Cardiac muscle cell (in vitro differentiated cells and primary cell): Measurements from ENCODE around the gene RPN2. TPM values are rescaled to one million over a fixed set of nuclear protein-coding genes. Genes with fewer than 3 reads are reported as not detected.

Experiments used
- DNase-seq, 2 donors: peaks; one replicate each; pipeline versions ENCODE4 v3.0.0 to v3.0.0-alpha.2; 2010 to 2017; ENCODE audit warnings: low read depth in 1 of 2, low spot score in 1 of 2
- H3K27ac ChIP-seq: fragments of 200-600 bp; sonication (generic); 2 replicates; pipeline ENCODE4 v1.5.1; 2016
- H3K27me3 ChIP-seq: fragments of 200-600 bp; sonication (generic); 2 replicates; pipeline ENCODE4 v1.6.0; 2016; ENCODE audit warnings: control low read depth
- H3K36me3 ChIP-seq: fragments of 200-600 bp; sonication (generic); 2 replicates; pipeline ENCODE4 v1.5.1; 2016; ENCODE audit warnings: control low read depth
- H3K4me1 ChIP-seq: fragments of 200-600 bp; sonication (generic); 2 replicates; pipeline ENCODE4 v1.8.1; 2017; ENCODE audit warnings: low read depth, mild to moderate bottlenecking, mixed run types
- H3K4me3 ChIP-seq: fragments of 200-600 bp; sonication (generic); 2 replicates; pipeline ENCODE4 v1.5.1; 2016; ENCODE audit warnings: mild to moderate bottlenecking
- H3K9me3 ChIP-seq: fragments of 200-600 bp; sonication (generic); 2 replicates; pipeline ENCODE4 v1.5.1; 2017; ENCODE audit warnings: low read depth, mild to moderate bottlenecking, control low read depth
- polyA plus RNA-seq: library from polyadenylated mRNA; unstranded; fragments of >200 nt; fragmentation: Nextera tagmentation; extraction: Ambion mirVana; gene quantifications from 2 replicates; pipeline ENCODE4 v1.2.1, GENCODE V29; 2016
- total RNA-seq: library from RNA; depleted of rRNA; stranded (reverse); fragments of >200 nt; gene quantifications from 2 replicates; pipeline ENCODE4 v1.2.3, GENCODE V29; 2016
- TF ChIP-seq, protein P1 (sequence below): IDR thresholded peaks from 2 replicates; pipeline ENCODE4 v1.5.1; 2012; ENCODE audit warnings: low read depth, mild to moderate bottlenecking, low read length

Gene RPN2
- total and polyA plus RNA-seq, 2 experiments from 2014 or later = 150 to 259 TPM

DNA sequence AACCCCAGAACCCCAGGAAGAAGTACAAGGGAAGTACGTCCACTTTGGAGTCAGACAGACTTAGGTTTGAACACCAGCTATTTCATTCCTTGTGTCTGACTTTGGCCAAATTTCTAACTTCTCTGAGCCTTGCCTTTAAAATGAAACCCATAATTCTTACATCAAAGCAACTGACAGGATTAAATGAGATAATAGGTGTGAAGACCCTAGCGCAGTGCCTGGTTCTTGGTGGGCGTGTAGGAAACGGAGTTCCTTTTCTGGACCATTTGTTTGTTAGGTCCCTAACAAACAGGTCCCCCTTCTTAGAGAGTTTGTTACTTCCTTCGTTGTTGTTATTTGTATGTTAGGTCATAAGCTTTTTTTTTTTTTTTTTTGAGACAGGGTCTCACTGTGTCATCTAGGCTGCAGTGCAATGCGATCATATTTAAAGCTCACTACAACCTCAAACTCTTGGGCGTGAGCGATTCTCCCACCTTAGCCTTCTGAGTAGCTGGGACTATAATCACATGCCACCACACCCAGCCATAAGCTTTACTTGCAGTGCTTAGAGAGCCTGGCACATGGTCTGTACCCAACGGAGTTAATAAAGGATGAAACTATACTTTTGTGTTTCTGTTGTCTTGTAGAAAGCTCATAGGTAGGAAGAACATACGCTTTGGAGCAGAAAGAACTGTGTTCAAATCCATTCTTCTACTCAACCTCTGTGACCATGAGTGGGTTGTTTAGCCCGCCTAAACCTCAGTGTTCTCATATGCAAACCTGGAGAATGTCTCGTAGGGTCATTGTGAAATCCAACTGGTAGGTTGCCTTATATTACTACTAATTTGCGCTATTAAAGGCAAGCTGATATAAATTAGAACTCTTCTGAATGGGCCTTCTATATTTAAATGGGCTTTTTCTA, 22.0 kb downstream of the RPN2 start:
- Histone ChIP-seq H3K9me3 (no peaks in the 10 kb centered on the region), H3K4me3 (no peak overlapping the region), H3K36me3 (peaks cover 35% of the 10 kb centered on the region), H3K27me3 (no peaks in the 10 kb centered on the region), H3K4me1 (peaks cover 15% of the 10 kb centered on the region), H3K27ac (peak overlapping the region; percentile 33)
- DNase-seq = no peak
- TF ChIP-seq, protein P1, sequence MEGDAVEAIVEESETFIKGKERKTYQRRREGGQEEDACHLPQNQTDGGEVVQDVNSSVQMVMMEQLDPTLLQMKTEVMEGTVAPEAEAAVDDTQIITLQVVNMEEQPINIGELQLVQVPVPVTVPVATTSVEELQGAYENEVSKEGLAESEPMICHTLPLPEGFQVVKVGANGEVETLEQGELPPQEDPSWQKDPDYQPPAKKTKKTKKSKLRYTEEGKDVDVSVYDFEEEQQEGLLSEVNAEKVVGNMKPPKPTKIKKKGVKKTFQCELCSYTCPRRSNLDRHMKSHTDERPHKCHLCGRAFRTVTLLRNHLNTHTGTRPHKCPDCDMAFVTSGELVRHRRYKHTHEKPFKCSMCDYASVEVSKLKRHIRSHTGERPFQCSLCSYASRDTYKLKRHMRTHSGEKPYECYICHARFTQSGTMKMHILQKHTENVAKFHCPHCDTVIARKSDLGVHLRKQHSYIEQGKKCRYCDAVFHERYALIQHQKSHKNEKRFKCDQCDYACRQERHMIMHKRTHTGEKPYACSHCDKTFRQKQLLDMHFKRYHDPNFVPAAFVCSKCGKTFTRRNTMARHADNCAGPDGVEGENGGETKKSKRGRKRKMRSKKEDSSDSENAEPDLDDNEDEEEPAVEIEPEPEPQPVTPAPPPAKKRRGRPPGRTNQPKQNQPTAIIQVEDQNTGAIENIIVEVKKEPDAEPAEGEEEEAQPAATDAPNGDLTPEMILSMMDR = no peak

DNA sequence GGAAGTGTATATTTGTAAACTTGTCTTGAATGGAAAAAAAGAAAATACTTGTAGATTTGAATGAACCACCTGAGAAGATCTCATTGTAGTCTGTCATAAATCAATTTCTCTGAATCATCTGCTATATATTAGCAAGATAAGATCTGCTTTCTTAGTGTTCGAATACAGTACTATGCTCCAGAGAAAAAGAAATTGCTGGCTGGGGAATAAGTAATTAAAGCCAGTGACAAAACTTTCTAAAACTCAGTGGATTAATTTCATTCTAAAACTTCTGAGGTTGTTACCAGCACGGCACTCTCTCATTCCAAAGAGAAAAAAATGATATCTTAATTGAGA, 22.7 kb downstream of the RPN2 start:
- TF ChIP-seq, protein P1 = no peak
- Histone ChIP-seq H3K4me3 (no peak overlapping the region), H3K9me3 (no peaks in the 10 kb centered on the region), H3K27me3 (no peaks in the 10 kb centered on the region), H3K27ac (peak overlapping the region; percentile 33), H3K36me3 (peaks cover 39% of the 10 kb centered on the region), H3K4me1 (peaks cover 15% of the 10 kb centered on the region)
- DNase-seq = no peak

DNA sequence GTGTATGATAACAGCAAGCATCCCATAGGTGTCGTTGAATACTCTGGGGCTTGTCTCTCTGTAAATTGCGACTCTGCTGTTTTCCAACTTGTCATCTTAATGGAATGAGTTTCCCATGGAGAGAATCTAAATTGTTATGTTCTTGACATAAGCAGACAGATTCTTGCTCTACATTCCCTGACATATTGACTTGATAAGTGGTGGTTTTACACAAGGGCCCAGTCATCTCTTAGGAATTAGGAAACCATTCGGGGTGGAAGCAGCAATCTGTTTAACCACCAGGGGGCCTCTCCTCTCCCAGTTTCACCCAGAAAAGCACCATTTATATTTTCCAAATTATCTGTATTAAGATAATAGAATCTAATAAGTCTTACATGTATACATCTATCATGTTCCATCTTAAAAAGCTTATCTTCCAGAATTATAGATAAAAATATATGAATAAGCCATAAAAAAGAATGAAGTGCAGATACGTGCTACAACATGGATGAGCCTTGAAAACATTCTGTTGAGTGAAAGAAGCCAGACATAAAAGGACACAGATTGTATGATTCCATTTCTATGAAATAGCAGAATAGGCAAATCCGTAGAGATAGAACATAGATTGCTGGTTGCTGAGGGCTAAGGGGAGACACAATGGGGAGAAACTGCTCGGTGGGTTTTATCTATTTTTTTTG, 23.3 kb downstream of the RPN2 start:
- Histone ChIP-seq H3K36me3 (peaks cover 44% of the 10 kb centered on the region), H3K27ac (peak overlapping the region; percentile 33), H3K9me3 (no peaks in the 10 kb centered on the region), H3K27me3 (no peaks in the 10 kb centered on the region), H3K4me3 (no peak overlapping the region), H3K4me1 (peaks cover 15% of the 10 kb centered on the region)
- peak; percentile 65 to 95 for DNase-seq
- TF ChIP-seq, protein P1 = peak; percentile 92

DNA sequence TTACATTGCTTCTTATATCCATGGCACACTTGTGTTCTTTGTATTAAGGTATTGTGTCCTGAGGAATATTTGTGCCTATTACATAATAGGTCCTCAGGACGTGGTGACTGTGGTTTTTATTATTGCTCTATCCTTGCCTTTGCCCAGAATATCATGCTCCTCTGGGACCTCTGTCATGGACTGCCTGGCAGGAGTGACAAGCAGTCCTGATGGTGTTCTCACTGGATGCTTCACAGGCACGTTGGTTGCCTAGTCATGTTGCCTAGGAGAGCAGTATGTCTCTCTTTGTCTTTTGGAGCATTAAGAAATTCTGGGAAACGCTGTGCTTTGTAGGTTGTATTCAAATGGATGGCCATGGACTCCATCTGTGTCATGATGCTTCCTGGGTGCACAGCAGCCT, 24.9 kb downstream of the RPN2 start:
- H3K4me1 ChIP-seq = peaks cover 15% of the 10 kb centered on the region
- H3K9me3 ChIP-seq = no peaks in the 10 kb centered on the region
- no peaks in the 10 kb centered on the region for H3K27me3 ChIP-seq
- peaks cover 48% of the 10 kb centered on the region for H3K36me3 ChIP-seq
- no peak overlapping the region for H3K27ac ChIP-seq
- TF ChIP-seq, protein P1 = no peak
- H3K4me3 ChIP-seq = no peak overlapping the region
- DNase-seq = no peak

DNA sequence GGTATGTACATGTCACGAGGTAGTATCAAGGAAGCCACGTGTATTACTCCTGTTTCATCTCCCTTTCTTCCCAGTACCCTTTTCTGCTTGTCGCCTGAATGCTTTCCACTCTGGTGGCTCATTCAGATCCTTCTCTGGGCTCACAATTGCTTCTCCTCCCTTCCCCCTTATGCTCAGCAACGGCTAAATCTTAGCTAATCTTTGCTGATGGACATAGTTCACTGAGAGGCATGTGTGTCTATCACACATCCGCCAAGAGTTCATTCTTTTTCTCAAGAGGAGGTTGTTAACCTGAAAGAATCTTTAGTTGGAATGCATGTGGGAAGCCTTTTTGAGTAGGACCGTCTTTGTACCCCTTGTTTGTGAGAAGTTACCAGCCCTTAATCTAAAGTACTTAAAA, 26.0 kb downstream of the RPN2 start:
- peaks cover 54% of the 10 kb centered on the region for H3K36me3 ChIP-seq
- H3K4me1 ChIP-seq = peaks cover 15% of the 10 kb centered on the region
- H3K27ac ChIP-seq = peak overlapping the region; percentile 7
- H3K9me3 ChIP-seq = no peaks in the 10 kb centered on the region
- DNase-seq = peak in 1 of 2 donors; percentile 14
- TF ChIP-seq, protein P1 = no peak
- no peaks in the 10 kb centered on the region for H3K27me3 ChIP-seq
- H3K4me3 ChIP-seq = no peak overlapping the region
